CMK (cell line): ENCODE measurements around the gene FUS.

ENCODE experiments used
- DNase-seq: peaks from one replicate; pipeline ENCODE4 v3.0.0-alpha.2; 2010; ENCODE audit warnings: low read depth

Gene FUS

DNA sequence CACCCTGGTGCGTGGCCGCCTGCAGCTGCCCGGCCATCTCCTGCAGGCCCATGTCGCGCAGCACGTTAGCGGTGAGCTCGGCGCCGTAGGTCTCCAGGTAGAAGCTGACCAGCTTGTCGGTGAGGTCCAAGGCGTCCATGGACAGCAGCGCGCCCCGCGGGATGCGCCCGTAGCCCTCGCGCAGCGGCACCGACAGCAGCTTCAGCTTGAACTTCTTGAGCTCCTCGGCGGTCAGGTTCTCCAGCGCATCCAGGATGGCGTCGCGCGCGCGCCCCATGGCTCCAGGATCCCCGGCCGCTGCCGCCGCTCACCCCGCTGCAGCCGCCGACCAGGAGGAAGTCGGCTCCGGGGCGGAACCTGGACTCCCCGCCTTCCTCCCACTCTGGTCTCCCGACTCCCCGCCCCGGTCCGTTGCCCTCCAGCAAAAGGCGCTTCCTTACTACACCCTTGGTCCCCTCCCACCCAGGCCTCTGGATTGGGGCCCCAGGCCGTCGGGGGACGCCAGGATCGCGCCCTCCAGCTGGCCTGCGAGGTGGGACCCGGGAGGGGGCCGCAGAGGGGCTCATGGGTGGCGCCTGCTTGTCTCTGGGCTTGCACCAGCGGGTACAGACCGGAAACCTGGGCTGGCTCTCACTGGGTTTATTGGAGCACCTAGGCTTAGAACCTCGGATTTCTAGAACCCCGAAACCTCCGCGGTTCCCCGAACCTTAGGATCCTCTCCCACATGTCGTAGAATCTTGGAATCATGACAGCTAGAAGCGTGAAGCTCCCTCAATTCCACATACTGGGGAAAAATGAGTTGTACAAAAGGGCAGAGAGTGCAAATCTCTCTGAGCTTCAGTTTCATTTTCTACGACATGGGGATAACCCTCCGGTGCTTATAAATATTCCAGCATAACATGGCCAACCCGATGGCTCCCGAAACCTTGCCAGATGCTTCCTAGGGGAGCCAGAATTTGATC is 22.8 kb downstream of the FUS start, which contains the start of gene PYCARD:
TSS of gene PYCARD (minus strand) at position 347 of the 962 bp plus-strand sequence. CDS start at position 277, 70 bp downstream.
- no peak for DNase-seq

DNA sequence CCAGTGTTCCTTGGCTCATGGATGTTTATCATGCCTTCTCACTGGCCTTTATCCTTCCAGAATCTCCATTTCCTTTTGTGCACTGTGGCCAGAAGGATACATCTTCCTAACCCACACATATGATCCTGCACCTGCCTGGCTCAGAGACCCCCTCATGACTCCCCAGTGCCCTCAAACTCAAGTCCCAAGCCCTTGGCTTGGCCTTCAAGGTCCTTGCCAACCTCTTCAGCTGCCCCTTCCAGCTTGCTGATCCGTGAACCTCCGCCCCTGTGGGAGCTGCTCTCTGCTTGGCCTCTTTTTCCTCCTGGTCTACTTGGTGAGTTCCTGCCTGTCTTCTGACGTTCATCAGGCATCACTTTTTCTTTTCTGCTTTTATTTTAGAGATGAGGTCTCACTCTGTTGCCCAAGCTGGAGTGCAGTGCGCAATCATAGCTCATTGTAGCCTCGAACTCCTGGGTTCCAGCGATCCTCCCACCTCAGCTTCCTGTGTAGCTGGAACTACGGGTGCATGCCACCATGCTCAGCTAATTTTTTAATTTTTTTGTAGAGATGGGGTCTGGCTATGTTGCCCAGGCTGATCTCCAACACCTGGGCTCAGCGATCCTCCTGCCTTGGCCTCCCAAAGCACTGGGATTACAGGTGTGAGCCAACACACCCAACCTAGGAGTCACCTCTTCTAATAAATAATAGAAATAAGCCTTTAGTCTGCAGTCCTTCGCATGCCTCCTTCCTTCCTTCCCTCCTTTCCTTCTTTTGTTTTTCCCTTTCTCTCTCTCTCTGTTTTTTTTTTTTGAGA is 25.1 kb downstream of the FUS start:
- DNase-seq: no peak

DNA sequence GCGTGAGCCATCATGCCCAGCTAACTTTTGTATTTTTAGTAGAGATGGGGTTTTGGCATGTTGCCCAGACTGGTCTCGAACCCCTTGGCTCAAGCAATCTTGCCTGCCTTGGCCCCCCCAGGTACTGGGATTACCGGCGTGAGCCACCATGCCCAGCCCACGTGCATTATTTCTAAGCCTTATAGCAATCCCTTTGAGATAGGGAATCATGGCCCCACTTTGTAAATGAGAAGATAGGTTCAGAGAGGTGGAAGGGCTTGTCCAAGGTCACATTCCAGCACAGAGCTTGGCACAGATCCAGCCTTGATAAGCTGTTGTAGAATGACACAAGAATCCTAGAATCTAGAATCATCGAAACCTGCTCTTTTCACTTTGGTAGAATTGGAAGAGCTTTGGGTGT is 26.8 kb downstream of the FUS start:
- DNase-seq: no peak

DNA sequence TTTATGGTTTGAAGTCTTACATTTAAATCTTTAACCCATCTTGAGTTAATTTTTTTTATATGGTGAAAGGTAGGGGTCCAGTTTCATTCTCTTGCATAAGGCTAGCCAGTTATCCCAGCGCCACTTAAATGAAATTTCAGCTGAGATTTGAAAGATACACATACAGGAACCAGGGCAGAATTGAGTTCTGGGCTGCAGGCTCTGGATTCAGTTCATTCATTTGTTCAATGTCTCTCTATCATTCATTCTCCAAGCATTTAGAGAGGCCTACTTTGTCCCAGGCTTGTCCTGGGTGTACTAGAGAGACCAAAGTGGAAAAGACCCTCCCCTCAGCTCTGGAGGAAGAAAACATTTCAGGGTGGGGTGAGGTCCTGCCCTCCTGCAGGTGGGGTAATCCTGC is 33.4 kb downstream of the FUS start:
- no peak for DNase-seq

DNA sequence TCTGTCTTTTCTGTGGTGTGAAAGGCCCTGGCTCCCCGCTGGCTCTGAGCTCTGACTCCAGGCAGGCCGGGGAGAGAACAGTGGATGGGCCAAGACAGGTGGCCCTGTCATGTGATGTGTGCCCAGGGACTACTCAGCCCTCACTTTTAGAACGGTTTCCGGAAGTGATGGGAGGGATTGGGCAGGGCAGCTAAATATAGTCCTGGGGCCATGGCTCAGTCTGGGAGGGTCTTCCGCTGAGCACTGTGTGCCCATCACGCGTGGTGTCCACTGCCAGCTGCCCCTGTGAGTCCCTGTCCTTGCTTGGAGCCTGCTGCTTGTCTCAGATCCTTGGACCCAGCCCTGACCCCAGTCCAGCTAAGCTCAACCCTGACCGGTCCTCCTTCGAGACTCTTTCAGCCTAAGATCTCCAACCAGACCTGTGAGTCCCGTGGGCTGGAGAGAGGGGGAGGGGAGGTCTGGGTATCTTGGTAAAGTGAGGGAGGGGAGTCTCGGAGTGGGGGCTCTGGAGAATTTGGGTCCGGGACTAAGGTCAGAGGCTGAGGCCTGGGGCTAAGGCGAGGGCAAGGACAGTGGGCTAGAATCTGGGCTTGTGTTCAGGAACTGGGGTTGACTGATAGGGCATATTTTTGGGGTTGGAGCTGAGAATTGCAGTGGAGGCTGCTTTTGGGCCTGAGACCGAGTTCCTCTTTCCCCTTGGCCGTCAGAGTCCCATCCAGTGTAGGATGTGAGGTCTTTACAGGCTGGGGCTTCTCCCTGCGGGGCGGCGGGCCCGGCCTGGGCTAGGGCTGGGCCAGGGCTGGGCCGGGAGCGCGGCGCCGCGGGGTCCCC is 34.2 kb downstream of the FUS start, which contains the start of gene TRIM72:
TSS of gene TRIM72 (plus strand) at position 243 of the 831 bp plus-strand sequence. CDS start 620 bp downstream, outside the sequence.
- no peak for DNase-seq

- DNase-seq: no peak
These were observed 34.9 kb downstream of the FUS start for GRCh38 chr16:31214708-31215286.

DNA sequence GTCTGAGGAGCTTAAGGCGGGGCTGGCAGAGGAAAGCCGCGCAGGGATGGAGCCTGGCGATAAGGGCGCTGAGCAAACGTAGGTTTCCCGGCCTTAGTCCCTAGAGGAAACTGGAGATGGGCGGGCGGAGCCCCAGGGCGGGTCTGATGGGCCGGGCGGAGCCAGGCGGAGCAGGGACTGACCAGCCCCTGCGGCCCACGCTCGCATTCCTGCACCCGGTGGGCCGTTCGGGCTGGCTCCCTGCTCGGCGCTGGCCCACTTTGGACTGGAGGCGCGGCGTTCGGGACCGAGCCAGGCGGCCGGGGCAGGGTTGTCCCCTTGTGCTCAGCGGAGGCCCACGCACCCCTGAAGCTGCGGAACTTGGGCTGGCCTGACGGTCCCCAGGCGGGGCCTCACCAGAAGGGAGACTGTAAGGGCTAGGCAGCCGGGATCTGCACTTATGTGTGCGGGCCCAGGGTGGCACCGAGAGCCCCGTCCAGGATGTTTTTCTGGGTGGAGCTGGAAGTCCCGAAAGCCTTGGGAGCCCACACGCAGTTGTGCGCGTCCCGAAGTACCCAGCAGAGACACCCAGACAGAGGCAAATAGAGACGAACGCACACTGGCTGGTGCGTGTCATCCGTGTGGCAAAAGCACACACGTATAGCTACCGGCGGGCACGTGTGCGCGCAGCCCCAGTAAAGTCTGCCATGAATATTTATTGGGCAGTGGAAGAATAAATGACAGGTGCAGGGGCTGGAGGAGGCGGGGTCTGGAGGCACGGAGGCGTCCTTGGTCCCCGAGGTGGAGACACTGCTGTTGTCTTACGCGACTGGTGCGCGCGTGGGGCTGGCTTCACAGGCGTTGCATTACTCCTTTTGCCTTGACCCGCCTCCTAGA is 35.6 kb downstream of the FUS start:
- DNase-seq: no peak

GRCh38 chr16:31216422-31217135 is 36.6 kb downstream of the FUS start, which contains the start of gene PYDC1:
Gene PYDC1, minus strand, starts transcription at chr16:31217135. Its CDS starts 107 bp downstream, at chr16:31217028.
- DNase-seq: no peak

DNA sequence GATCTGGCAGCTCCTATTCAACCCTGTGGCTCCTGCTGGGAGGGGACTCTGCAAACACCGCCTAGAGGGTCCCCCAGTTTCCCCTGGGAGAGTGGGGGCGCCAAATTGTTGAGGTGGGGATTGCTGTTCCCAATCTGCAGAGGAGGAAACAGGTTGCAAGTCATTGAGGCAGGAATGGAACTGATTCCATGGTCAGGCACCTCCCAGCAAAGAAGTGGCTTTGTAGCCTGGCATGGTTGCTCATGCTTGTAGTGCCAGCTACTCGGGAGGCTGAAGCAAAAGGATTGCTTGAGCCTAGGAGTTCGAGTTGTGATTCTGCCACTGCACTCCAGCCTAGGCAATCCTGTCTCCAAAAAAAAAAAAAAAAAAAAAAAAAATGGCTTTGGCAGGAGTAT is 37.2 kb downstream of the FUS start:
- no peak for DNase-seq

DNA sequence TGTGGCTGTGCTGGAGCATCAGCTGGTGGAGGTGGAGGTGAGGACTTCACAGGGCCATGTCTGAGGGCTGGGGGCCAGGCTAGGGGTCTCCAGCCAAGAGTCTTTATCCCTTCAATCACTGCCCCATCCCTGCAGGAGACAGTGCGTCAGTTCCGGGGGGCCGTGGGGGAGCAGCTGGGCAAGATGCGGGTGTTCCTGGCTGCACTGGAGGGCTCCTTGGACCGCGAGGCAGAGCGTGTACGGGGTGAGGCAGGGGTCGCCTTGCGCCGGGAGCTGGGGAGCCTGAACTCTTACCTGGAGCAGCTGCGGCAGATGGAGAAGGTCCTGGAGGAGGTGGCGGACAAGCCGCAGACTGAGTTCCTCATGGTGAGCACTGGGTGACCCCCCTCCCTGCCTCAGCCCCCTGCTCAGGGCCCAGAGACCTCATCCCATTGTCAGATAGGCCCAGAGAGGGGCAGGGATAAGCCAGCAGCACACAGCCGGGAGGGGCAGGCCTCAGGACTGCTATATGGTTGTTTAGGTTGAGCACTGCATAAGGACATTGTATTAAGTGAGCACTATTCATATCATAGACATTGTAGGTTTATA is 39.3 kb downstream of the FUS start:
- no peak for DNase-seq

GRCh38 chr16:31221357-31222160 is 41.6 kb downstream of the FUS start:
- DNase-seq: no peak

DNA sequence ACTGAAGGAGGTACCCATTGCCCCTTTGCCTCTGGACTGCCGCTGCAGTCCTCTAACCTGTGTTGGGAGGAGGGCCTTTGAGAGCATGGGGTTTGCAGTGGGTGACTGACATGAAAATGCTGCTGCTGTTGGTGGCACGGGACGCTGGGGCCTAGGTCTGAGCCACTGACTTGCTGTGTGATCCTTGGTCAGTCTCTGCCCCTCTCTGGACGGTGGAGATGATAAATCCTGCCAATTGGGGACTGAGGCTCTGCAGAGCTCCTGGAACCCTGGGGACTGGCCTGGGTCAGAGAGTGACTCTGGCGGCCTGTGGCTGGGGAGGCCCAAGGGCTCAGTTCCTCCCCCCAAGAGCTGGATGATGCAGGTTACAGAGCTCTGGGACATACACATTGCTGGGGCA is 43.1 kb downstream of the FUS start:
- DNase-seq: no peak

- DNase-seq: no peak
These were observed 44.4 kb downstream of the FUS start for GRCh38 chr16:31224092-31224955.

DNA sequence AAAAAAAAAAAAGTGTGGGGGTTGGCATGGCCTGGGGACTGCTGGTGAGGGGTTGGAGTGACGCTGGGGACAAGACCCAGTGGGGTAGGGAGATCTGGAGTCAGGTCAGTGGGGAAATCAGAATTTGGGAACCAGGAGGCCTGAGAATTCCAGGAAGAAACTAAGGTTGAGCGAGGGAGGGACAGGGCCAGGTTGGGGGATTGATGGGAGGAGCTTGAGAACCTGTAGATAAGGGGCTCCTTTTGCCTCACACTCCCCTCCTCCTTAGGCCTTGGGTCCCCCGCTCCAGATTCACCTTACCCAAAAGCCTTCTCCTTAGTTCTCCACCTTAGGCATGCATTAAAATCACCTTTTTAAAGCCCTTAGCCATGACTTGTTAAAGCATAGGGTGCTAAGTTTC is 45.3 kb downstream of the FUS start:
- DNase-seq: no peak

GRCh38 chr16:31228206-31228605 is 48.3 kb downstream of the FUS start:
- DNase-seq: no peak

DNA sequence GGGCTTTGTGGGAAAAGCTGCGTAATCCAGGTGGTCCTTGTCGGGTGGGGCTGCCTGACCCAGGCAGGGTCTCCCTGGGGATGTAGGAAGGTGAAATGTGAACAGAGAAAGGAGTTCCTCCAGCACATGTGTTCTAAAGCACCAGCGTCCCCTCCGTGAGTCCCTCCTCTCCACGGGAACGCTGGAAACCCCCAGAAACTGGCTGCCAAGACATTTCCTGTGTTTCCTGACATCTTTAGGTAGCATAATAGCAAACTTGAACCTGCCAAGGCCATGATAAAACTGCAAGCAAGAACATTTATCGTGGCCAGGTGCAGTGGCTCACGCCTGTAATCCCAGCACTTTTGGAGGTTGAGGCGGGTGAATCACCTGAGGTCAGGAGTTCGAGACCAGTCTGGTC is 49.6 kb downstream of the FUS start:
- DNase-seq: no peak

DNA sequence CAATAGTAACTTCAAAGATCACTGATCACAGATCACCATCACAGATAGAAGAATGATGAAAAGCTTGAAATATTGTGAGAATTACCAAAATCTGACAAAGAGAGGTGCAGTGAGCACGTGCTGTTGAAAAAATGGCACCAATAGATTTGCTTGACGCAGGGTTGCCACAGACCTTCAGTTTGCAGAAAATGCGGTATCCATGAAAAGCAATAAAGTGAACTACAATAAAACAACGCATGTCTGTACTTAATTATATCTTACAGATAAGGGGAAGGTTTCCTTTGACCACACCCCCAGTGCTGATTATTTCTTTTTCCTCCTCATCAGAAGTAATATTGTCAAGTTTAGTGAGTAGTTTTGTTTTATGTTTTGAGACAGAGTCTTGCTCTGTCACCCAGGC is 58.1 kb downstream of the FUS start:
- no peak for DNase-seq
